Loucy (cell line): Measurements from ENCODE around the gene DLG2.
A peak's percentile ranks its signal among the peaks of the same experiment; 100 is the strongest.

Experiments
- H2AFZ ChIP-seq: fragments of 200-600 bp; sonication (generic); 2 replicates; pipeline ENCODE4 v1.6.0; 2016; ENCODE audit warnings: antibody characterized with exemption, mild to moderate bottlenecking, low read length, moderate library complexity
- H3F3A ChIP-seq: fragments of 200-600 bp; 2 replicates; pipeline ENCODE4 v1.6.0; 2016; ENCODE audit warnings: antibody characterized with exemption, low read depth, mild to moderate bottlenecking
- H3K27me3 ChIP-seq: fragments of 200-600 bp; sonication (generic); 2 replicates; pipeline ENCODE4 v1.6.1; 2014; ENCODE audit warnings: low read length, mild to moderate bottlenecking; ENCODE audit not compliant: insufficient read depth, poor library complexity, severe bottlenecking
- H3K36me3 ChIP-seq: fragments of 200-600 bp; sonication (generic); 2 replicates; pipeline ENCODE4 v1.6.1; 2016; ENCODE audit warnings: low read length; ENCODE audit not compliant: insufficient read depth
- H3K4me1 ChIP-seq: fragments of 200-600 bp; sonication (generic); 2 replicates; pipeline ENCODE4 v1.5.1; 2014; ENCODE audit warnings: low read length, mild to moderate bottlenecking; ENCODE audit not compliant: insufficient read depth, poor library complexity, severe bottlenecking
- H3K4me2 ChIP-seq: fragments of 200-600 bp; sonication (generic); 2 replicates; pipeline ENCODE4 v1.6.0; 2014; ENCODE audit warnings: antibody characterized with exemption, low read length, low read depth, mild to moderate bottlenecking; ENCODE audit not compliant: poor library complexity, severe bottlenecking
- H3K4me3 ChIP-seq: fragments of 200-600 bp; sonication (generic); 2 replicates; pipeline ENCODE4 v1.5.1; 2014; ENCODE audit warnings: low read length, mild to moderate bottlenecking, mixed read lengths; ENCODE audit not compliant: poor library complexity, severe bottlenecking
- H3K79me2 ChIP-seq: fragments of 200-600 bp; sonication (generic); 2 replicates; pipeline ENCODE4 v1.6.1; 2014; ENCODE audit warnings: low read length; ENCODE audit not compliant: insufficient read depth
- H3K9ac ChIP-seq: fragments of 200-600 bp; sonication (generic); 2 replicates; pipeline ENCODE4 v1.6.0; 2014; ENCODE audit warnings: mild to moderate bottlenecking, low read depth, low read length, moderate library complexity; ENCODE audit not compliant: poor library complexity, severe bottlenecking
- H3K9me2 ChIP-seq: fragments of 200-600 bp; sonication (generic); replicated peaks from 2 replicates; pipeline ENCODE4 v1.6.1; 2016; ENCODE audit warnings: low read depth, low read length, mixed read lengths
- H3K9me3 ChIP-seq: fragments of 200-600 bp; sonication (generic); 2 replicates; pipeline ENCODE4 v1.6.1; 2014; ENCODE audit warnings: mild to moderate bottlenecking, antibody characterized with exemption, low read length, low read depth; ENCODE audit not compliant: insufficient read depth
- H4K20me1 ChIP-seq: fragments of 200-600 bp; sonication (generic); 2 replicates; pipeline ENCODE4 v1.6.0; 2014; ENCODE audit warnings: antibody characterized with exemption, low read length, mild to moderate bottlenecking; ENCODE audit not compliant: insufficient read depth, poor library complexity, severe bottlenecking
- EZH2phosphoT487 ChIP-seq: fragments of 200-600 bp; IDR thresholded peaks from 2 replicates; pipeline ENCODE4 v1.6.1; 2018; ENCODE audit warnings: antibody characterized with exemption, mild to moderate bottlenecking, moderate library complexity, borderline replicate concordance
- TF ChIP-seq, protein P1 (sequence below): fragments of 200-600 bp; sonication (generic); conservative IDR thresholded peaks from 2 replicates; pipeline ENCODE4 v1.5.1; 2014; ENCODE audit warnings: mild to moderate bottlenecking, antibody characterized with exemption, low read length

The DLG2 gene

DNA sequence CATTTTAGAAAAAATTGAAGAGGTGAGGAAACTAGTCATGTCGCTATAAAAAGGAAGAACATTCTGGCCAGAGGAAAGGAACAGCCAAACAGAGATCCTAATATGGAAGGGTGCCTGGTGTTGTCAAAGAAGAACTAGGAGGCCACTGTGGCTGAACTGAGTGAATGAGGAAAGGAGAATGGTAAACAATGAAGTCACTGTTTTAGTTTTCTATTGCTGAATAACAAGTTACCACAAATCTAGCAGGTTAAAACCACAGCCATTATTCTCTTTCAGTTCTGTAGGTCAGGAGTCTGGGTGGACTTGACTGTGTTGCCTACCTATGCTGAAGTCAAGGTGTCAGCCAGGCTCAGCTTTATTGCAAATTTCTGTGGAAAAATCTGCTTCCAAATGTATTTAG, 1791.7 kb downstream of the DLG2 start:
- H3K9me2 ChIP-seq: no peaks in the 10 kb centered on the region
- no peaks in the 10 kb centered on the region for H3K79me2 ChIP-seq
- no peaks in the 10 kb centered on the region for H3K9me3 ChIP-seq
- no peaks in the 10 kb centered on the region for H4K20me1 ChIP-seq
- H3K4me1 ChIP-seq: no peaks in the 10 kb centered on the region
- no peak overlapping the region for H3K4me3 ChIP-seq
- no peak overlapping the region for H2AFZ ChIP-seq
- H3K4me2 ChIP-seq: no peak overlapping the region
- H3K27me3 ChIP-seq: no peaks in the 10 kb centered on the region
- no peaks in the 10 kb centered on the region for H3F3A ChIP-seq
- no peaks in the 10 kb centered on the region for H3K36me3 ChIP-seq
- H3K9ac ChIP-seq: no peak overlapping the region
- TF ChIP-seq, protein P1, sequence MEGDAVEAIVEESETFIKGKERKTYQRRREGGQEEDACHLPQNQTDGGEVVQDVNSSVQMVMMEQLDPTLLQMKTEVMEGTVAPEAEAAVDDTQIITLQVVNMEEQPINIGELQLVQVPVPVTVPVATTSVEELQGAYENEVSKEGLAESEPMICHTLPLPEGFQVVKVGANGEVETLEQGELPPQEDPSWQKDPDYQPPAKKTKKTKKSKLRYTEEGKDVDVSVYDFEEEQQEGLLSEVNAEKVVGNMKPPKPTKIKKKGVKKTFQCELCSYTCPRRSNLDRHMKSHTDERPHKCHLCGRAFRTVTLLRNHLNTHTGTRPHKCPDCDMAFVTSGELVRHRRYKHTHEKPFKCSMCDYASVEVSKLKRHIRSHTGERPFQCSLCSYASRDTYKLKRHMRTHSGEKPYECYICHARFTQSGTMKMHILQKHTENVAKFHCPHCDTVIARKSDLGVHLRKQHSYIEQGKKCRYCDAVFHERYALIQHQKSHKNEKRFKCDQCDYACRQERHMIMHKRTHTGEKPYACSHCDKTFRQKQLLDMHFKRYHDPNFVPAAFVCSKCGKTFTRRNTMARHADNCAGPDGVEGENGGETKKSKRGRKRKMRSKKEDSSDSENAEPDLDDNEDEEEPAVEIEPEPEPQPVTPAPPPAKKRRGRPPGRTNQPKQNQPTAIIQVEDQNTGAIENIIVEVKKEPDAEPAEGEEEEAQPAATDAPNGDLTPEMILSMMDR: no peak
- no peak for TF ChIP-seq EZH2phosphoT487

DNA sequence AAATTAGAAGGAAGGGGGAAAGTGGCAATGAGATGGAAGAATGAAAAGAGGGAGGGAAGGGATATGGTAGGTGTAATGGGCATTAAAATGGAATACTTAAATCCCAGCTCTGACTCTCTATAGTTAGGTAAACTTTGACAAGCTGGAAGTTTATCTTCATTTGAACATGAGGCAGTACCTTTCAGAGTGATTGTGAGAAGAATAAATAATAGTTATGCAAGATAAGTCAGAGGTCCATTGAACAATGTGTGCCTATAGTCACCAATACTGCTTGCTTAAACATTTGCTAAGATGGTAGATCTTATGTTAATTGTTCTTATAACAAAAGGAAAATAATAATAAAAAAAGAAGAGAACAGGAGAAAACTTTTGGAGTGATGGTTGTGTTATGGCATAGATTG, 1795.2 kb downstream of the DLG2 start:
- Histone ChIP-seq H3K4me1 (no peaks in the 10 kb centered on the region), H3K4me3 (no peak overlapping the region), H2AFZ (no peak overlapping the region), H3K27me3 (no peaks in the 10 kb centered on the region), H3K9ac (no peak overlapping the region), H3K9me3 (no peaks in the 10 kb centered on the region), H3K36me3 (no peaks in the 10 kb centered on the region), H3F3A (no peaks in the 10 kb centered on the region), H3K4me2 (no peak overlapping the region), H3K79me2 (no peaks in the 10 kb centered on the region), H3K9me2 (no peaks in the 10 kb centered on the region), H4K20me1 (no peaks in the 10 kb centered on the region)
- no peak for TF ChIP-seq EZH2phosphoT487
- TF ChIP-seq, protein P1: no peak

DNA sequence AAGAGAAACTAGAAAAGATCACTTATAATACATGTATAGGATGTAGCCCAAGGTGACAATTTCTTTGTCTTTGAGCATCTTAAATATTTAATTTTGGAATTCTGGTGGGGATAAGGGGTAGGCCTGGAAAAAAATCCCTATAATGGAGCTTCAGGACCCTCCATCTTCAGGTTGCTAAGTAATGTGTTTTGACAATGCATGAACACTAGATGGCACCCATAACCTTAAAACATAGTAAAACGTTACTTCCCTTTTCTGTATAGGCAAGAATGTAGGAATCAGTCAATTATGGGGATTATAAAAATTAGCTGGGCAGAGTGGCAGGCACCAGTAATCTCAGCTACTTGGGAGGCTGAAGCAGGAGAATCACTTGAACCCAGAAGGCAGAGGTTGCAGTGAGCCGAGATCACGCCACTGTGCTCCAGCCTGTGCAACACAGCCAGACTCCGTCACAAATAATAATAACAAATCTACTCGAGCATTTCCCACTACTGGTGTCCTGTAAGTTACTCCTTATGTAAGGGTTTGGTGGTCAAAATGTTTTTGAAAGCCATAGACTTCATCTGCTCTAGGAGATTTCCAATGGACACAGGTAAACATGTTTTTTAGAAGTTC, 1799.1 kb downstream of the DLG2 start:
- Histone ChIP-seq H3K9ac (no peak overlapping the region), H3K79me2 (no peaks in the 10 kb centered on the region), H3K9me3 (no peaks in the 10 kb centered on the region), H3K4me1 (no peaks in the 10 kb centered on the region), H3K36me3 (no peaks in the 10 kb centered on the region), H3K4me2 (peak overlapping the region; percentile 31), H4K20me1 (no peaks in the 10 kb centered on the region), H3K4me3 (no peak overlapping the region), H3K27me3 (no peaks in the 10 kb centered on the region), H3F3A (no peaks in the 10 kb centered on the region), H2AFZ (peak overlapping the region; percentile 90), H3K9me2 (no peaks in the 10 kb centered on the region)
- TF ChIP-seq EZH2phosphoT487: no peak
- TF ChIP-seq, protein P1: peak; percentile 74
